Caco-2 (cell line): ENCODE measurements around the gene RSL1D1. TPM values are rescaled to one million over a fixed set of nuclear protein-coding genes. Genes with fewer than 3 reads are reported as not detected.
"Not testable (repeated sequence)": the region's sequence is repeated elsewhere in the genome, so short reads cannot be mapped to it uniquely, and the experiment has no call there.

Experiments
- BruUV-seq: library from RNA; stranded (reverse); fragments of 400-500 nt; replicated peaks from 2 replicates; lab custom pipeline; 2021; lab: Mats Ljungman, UMichigan
- CTCF ChIA-PET: fragments of 300-600 bp; sonication (Branson Sonifier 250); formaldehyde crosslinking; loops from one replicate; lab custom pipeline; 2022; ENCODE audit warnings: antibody characterized with exemption; lab: Charles Lee
- POLR2A ChIA-PET: fragments of 300-600 bp; sonication (Branson Sonifier 250); formaldehyde crosslinking; loops from one replicate; lab custom pipeline; 2022; ENCODE audit warnings: antibody characterized with exemption; lab: Charles Lee
- DNase-seq, 2 experiments: peaks; one replicate each; pipeline versions ENCODE4 v3.0.0 to v3.0.0-alpha.2; 2020 to 2022
- H3K27me3 ChIP-seq: replicated peaks from 2 replicates; pipeline ENCODE4 v1.6.0; 2011; ENCODE audit warnings: low read length; ENCODE audit not compliant: control insufficient read depth, insufficient read depth
- H3K36me3 ChIP-seq: 2 replicates; pipeline ENCODE4 v1.5.1; 2011; ENCODE audit warnings: low read length; ENCODE audit not compliant: control insufficient read depth, insufficient read depth
- H3K4me1 ChIP-seq: fragments of 250-450 bp; sonication (Bioruptor Pico); 2 replicates; pipeline ENCODE4 v1.5.1; 2020; ENCODE audit warnings: mild to moderate bottlenecking
- H3K4me3 ChIP-seq: 2 replicates; pipeline ENCODE4 v1.5.1; 2011; ENCODE audit warnings: low read depth, mild to moderate bottlenecking, control low read depth, low read length
- H3K9me3 ChIP-seq: fragments of 250-450 bp; sonication (Bioruptor Pico); 2 replicates; pipeline ENCODE4 v1.5.1; 2020; ENCODE audit warnings: mild to moderate bottlenecking, moderate library complexity
- H3K27ac Mint-ChIP-seq: one replicate; pipeline ENCODE4 v1.8.0; 2022; ENCODE audit warnings: mixed read lengths; ENCODE audit not compliant: unreplicated experiment
- H3K27me3 Mint-ChIP-seq: one replicate; pipeline ENCODE4 v1.8.0; 2022; ENCODE audit warnings: mixed read lengths; ENCODE audit not compliant: insufficient read depth, unreplicated experiment
- H3K36me3 Mint-ChIP-seq: one replicate; pipeline ENCODE4 v1.8.0; 2022; ENCODE audit warnings: mild to moderate bottlenecking, mixed read lengths; ENCODE audit not compliant: insufficient read depth, unreplicated experiment
- H3K4me1 Mint-ChIP-seq: one replicate; pipeline ENCODE4 v1.8.0; 2022; ENCODE audit warnings: low read depth, mixed read lengths; ENCODE audit not compliant: unreplicated experiment
- H3K4me3 Mint-ChIP-seq: one replicate; pipeline ENCODE4 v1.8.0; 2022; ENCODE audit warnings: mild to moderate bottlenecking, moderate library complexity, mixed read lengths; ENCODE audit not compliant: unreplicated experiment
- H3K9me3 Mint-ChIP-seq: one replicate; pipeline ENCODE4 v1.8.0; 2022; ENCODE audit warnings: mixed read lengths; ENCODE audit not compliant: unreplicated experiment
- CTCF ChIP-seq, 2 experiments: fragments of 200-600 bp in 1 of 2; IDR thresholded peaks; 1 replicate in 1 of 2; 2 replicates in 1 of 2; pipeline versions ENCODE4 v1.5.1 to v1.8.0; 2011 to 2022; ENCODE audit warnings: antibody characterized with exemption in 1 of 2, control low read depth in 1 of 2, inconsistent platforms in 1 of 2, low read depth in 1 of 2, low read length in 1 of 2, mild to moderate bottlenecking in 1 of 2, moderate library complexity in 1 of 2; ENCODE audit not compliant: insufficient read depth in 1 of 2, severe bottlenecking in 1 of 2, unreplicated experiment in 1 of 2
- intact Hi-C: fragments of 100-400 bp; cut with micrococcal nuclease; formaldehyde crosslinking; loops from one replicate; pipeline ENCODE4 v1.10.0; 2022; ENCODE audit not compliant: unreplicated experiment
- total RNA-seq: library from RNA; stranded (reverse); gene quantifications from 2 replicates; pipeline ENCODE4 v1.2.3, GENCODE V29; 2022

The RSL1D1 gene
- total RNA-seq, 1 experiment from 2014 or later = 227 TPM

GRCh38 chr16:11824362-11824761 lies 27.0 kb downstream of the RSL1D1 start:
- CTCF ChIA-PET = interaction anchor here (1.2 kb wide), 1 partner anchor 27 kb away, joined by 3 read pairs; the partner anchor contains the start of gene ZC3H7A
- no peak for TF ChIP-seq CTCF (IDR thresholded peaks at IDR 0.05; ENCODE audit: insufficient read depth in 1 of 2, low read depth in 1 of 2, low read length in 1 of 2, severe bottlenecking in 1 of 2, unreplicated experiment in 1 of 2)
- H3K27ac Mint-ChIP-seq = no peak overlapping the region
- H3K4me3 ChIP-seq = no peak overlapping the region
- H3K9me3 ChIP-seq = no peaks in the 10 kb centered on the region
- peak; percentile 29 to 45 for DNase-seq
- H3K4me1 Mint-ChIP-seq = no peaks in the 10 kb centered on the region
- H3K36me3 Mint-ChIP-seq = no peaks in the 10 kb centered on the region
- no TSS peak for BruUV-seq
- intact Hi-C loops = no loop called here
- H3K36me3 ChIP-seq = no peaks in the 10 kb centered on the region
- H3K9me3 Mint-ChIP-seq = no peaks in the 10 kb centered on the region
- H3K27me3 Mint-ChIP-seq = no peaks in the 10 kb centered on the region
- H3K4me1 ChIP-seq = no peaks in the 10 kb centered on the region
- H3K27me3 ChIP-seq = no peaks in the 10 kb centered on the region
- H3K4me3 Mint-ChIP-seq = no peak overlapping the region
- POLR2A ChIA-PET = interaction anchor here (0.7 kb wide), 1 partner anchor 28 kb away, joined by 7 read pairs; no protein-coding TSS in a partner anchor

- H3K4me3 Mint-ChIP-seq, H3K9me3 ChIP-seq, H3K4me1 ChIP-seq, H3K27ac Mint-ChIP-seq, H3K27me3 Mint-ChIP-seq, CTCF ChIA-PET, intact Hi-C loops, BruUV-seq, H3K27me3 ChIP-seq, DNase-seq, H3K36me3 ChIP-seq, H3K4me1 Mint-ChIP-seq, H3K4me3 ChIP-seq, H3K36me3 Mint-ChIP-seq, H3K9me3 Mint-ChIP-seq: not testable (repeated sequence)
- POLR2A ChIA-PET = interaction anchor here (0.7 kb wide), 1 partner anchor 28 kb away, joined by 7 read pairs; no protein-coding TSS in a partner anchor
These were observed 27.7 kb downstream of the RSL1D1 start for GRCh38 chr16:11823645-11824044.

GRCh38 chr16:11819798-11820197 lies 31.5 kb downstream of the RSL1D1 start:
- no peaks in the 10 kb centered on the region for H3K36me3 Mint-ChIP-seq
- CTCF ChIA-PET = no interaction called here
- no TSS peak for BruUV-seq
- intact Hi-C loops = loop anchor here (10.0 kb wide), 1 partner anchor 415 kb away; no protein-coding TSS in a partner anchor
- H3K27me3 Mint-ChIP-seq = no peaks in the 10 kb centered on the region
- no peak for DNase-seq
- Histone ChIP-seq H3K9me3 (no peaks in the 10 kb centered on the region), H3K4me1 (no peaks in the 10 kb centered on the region), H3K27me3 (no peaks in the 10 kb centered on the region), H3K36me3 (no peaks in the 10 kb centered on the region), H3K4me3 (no peak overlapping the region)
- no peak overlapping the region for H3K4me3 Mint-ChIP-seq
- TF ChIP-seq CTCF (IDR thresholded peaks at IDR 0.05; ENCODE audit: insufficient read depth in 1 of 2, low read depth in 1 of 2, low read length in 1 of 2, severe bottlenecking in 1 of 2, unreplicated experiment in 1 of 2) = no peak
- H3K4me1 Mint-ChIP-seq = no peaks in the 10 kb centered on the region
- no peaks in the 10 kb centered on the region for H3K9me3 Mint-ChIP-seq
- POLR2A ChIA-PET = no interaction called here
- no peak overlapping the region for H3K27ac Mint-ChIP-seq

- H3K27me3 Mint-ChIP-seq, BruUV-seq, POLR2A ChIA-PET, H3K27me3 ChIP-seq, H3K4me1 Mint-ChIP-seq, CTCF ChIA-PET, H3K27ac Mint-ChIP-seq, H3K9me3 ChIP-seq, DNase-seq, H3K4me1 ChIP-seq, H3K4me3 Mint-ChIP-seq, H3K36me3 Mint-ChIP-seq, H3K36me3 ChIP-seq, H3K9me3 Mint-ChIP-seq, H3K4me3 ChIP-seq: not testable (repeated sequence)
- intact Hi-C loops = loop anchor here (10.0 kb wide), 1 partner anchor 414 kb away; no protein-coding TSS in a partner anchor
These were observed 32.4 kb downstream of the RSL1D1 start for GRCh38 chr16:11818970-11819369.
